ENCODE measurements around the gene PRDM16. TPM values are rescaled to one million over a fixed set of nuclear protein-coding genes. Genes with fewer than 3 reads are reported as not detected.

PRDM16 gene
- total and polyA plus RNA-seq, 2 of the 8 experiments (the other 6 are each of a cell fraction or from before 2014, with no cell fraction given), result 0.39 to 0.43 TPM

GRCh38 chr1:3366126-3367051, 297.4 kb downstream of the PRDM16 start:
- FAIRE-seq (no peak), DNase-seq (ENCODE audit: low read depth in 1 of 2, low spot score in 2 of 2) (no peak)
- peaks cover 8% of the 10 kb centered on the region; the same call in 1 of the 2 replicates for H3K23me2 ChIP-seq (ENCODE audit: low read depth, low read length)
- H2AFZ ChIP-seq (ENCODE audit: low read length), result no peak overlapping the region
- H3K36me3 ChIP-seq (ENCODE audit: control insufficient read depth in 2 of 4, insufficient read depth in 4 of 4, low read length in 3 of 4), result no peaks in the 10 kb centered on the region
- no peak overlapping the region for H2BK12ac ChIP-seq (ENCODE audit: low read depth, low read length)
- no peak overlapping the region for H2BK20ac ChIP-seq (ENCODE audit: low read length)
- CTCF ChIA-PET (ENCODE audit: partially characterized antibody), result interaction anchor here (1.0 kb wide), 1 partner anchor 55 kb away, joined by 4 read pairs; no protein-coding TSS in a partner anchor
- H3K18ac ChIP-seq (ENCODE audit: extremely low read depth, low read length), result no peak overlapping the region
- peaks cover 0 to 3% (median 0%) of the 10 kb centered on the region in 4 experiments; a peak in 1 of 7 replicates for H3K27me3 ChIP-seq (replicated peaks in 1 of 4; ENCODE audit: control insufficient read depth in 3 of 4, extremely low read depth in 1 of 4, insufficient read depth in 3 of 4, low read length in 3 of 4)
- no peaks in the 10 kb centered on the region for H4K20me1 ChIP-seq (replicated peaks in 1 of 2; ENCODE audit: control insufficient read depth in 1 of 2, insufficient read depth in 2 of 2, low read length in 2 of 2)
- no peak overlapping the region for H2BK15ac ChIP-seq (ENCODE audit: low read length)
- no peak overlapping the region for H3K14ac ChIP-seq (ENCODE audit: insufficient read length)
- H3K56ac ChIP-seq (replicated peaks; ENCODE audit: insufficient read length, low read depth, low read length), result no peak overlapping the region
- POLR2A ChIA-PET (ENCODE audit: partially characterized antibody), result no interaction called here
- H3K79me2 ChIP-seq (ENCODE audit: control insufficient read depth in 1 of 2, insufficient read depth in 2 of 2, low read length in 2 of 2), result no peaks in the 10 kb centered on the region
- no peak overlapping the region for H3K4me2 ChIP-seq (ENCODE audit: insufficient read depth in 1 of 2, low read depth in 2 of 2, low read length in 2 of 2)
- H2AK5ac ChIP-seq (ENCODE audit: low read depth, low read length), result no peak overlapping the region
- no peak overlapping the region for H3K23ac ChIP-seq (ENCODE audit: insufficient read length)
- no peak overlapping the region for H3K9ac ChIP-seq (replicated peaks in 1 of 4; ENCODE audit: extremely low read depth in 1 of 4, low read depth in 3 of 4, low read length in 3 of 4)
- H4K8ac ChIP-seq (ENCODE audit: extremely low read depth, insufficient read depth, low read length), result no peak overlapping the region
- 93% methylated on average over 39 of the region's 42 CpGs; no CpG with 5 or more reads in 1 of the 2 experiments for WGBS, 2 experiments (ENCODE audit: extremely low coverage in 1 of 2, insufficient coverage in 1 of 2, insufficient read length in 1 of 2, insufficient replicate concordance in 2 of 2, low coverage in 1 of 2, low lambda C conversion rate in 2 of 2, missing lambda C conversion rate in 1 of 2)
- no peaks in the 10 kb centered on the region for H3K79me1 ChIP-seq (ENCODE audit: low read depth, low read length)
- H3K4me1 ChIP-seq (replicated peaks in 1 of 4; ENCODE audit: control insufficient read depth in 3 of 4, insufficient read depth in 4 of 4, low read length in 3 of 4), result peaks cover 3 to 11% (median 8%) of the 10 kb centered on the region in 4 experiments; a peak in 6 of 7 replicates
- no peak overlapping the region for H2BK120ac ChIP-seq (replicated peaks; ENCODE audit: low read depth, low read length)
- no peak overlapping the region for H3K4me3 ChIP-seq (ENCODE audit: extremely low read depth in 1 of 4, insufficient read depth in 2 of 4, low read depth in 3 of 4, low read length in 4 of 4)
- no peak overlapping the region for H4K5ac ChIP-seq (ENCODE audit: insufficient read length, low read depth, low read length)
- no peak overlapping the region for H3K27ac ChIP-seq (ENCODE audit: low read depth, low read length)
- H3K4ac ChIP-seq (replicated peaks; ENCODE audit: insufficient read length, low read depth, low read length), result no peak overlapping the region
- H2BK5ac ChIP-seq (ENCODE audit: low read depth, low read length), result no peak overlapping the region
- H3K9me3 ChIP-seq (ENCODE audit: insufficient read depth in 2 of 2, low read depth in 1 of 2, low read length in 1 of 2), result no peaks in the 10 kb centered on the region
- H4K91ac ChIP-seq (replicated peaks; ENCODE audit: insufficient read length, low read length), result no peak overlapping the region
- TF ChIP-seq ZNF274 (IDR thresholded peaks at IDR 0.05; ENCODE audit: borderline replicate concordance, extremely low read depth, low read length) (no peak), KDM5A (IDR thresholded peaks at IDR 0.05; ENCODE audit: low read length) (no peak), SIN3A (conservative IDR thresholded peaks at IDR 0.05 in 1 of 2, IDR thresholded peaks at IDR 0.05 in 1 of 2; ENCODE audit: low read depth in 1 of 2, low read length in 2 of 2) (no peak), EGR1 (IDR thresholded peaks at IDR 0.05; ENCODE audit: borderline replicate concordance, low read depth, low read length) (no peak), CEBPB (IDR thresholded peaks at IDR 0.05; ENCODE audit: low read depth, low read length) (no peak), CTBP2 (IDR thresholded peaks at IDR 0.05; ENCODE audit: borderline replicate concordance, insufficient read depth, insufficient read length, low read length) (no peak), GABPA (IDR thresholded peaks at IDR 0.05; ENCODE audit: borderline replicate concordance, insufficient read depth, low read length) (no peak), TCF12 (IDR thresholded peaks at IDR 0.05; ENCODE audit: low read depth, low read length) (no peak), TAF7 (optimal IDR thresholded peaks at IDR 0.05; ENCODE audit: borderline replicate concordance, low read depth, low read length) (no peak)

All from H1 (cell line).